LNCaP clone FGC (cell line): ENCODE results near the gene IRAK1.

Experiments
- DNase-seq: peaks from one replicate; pipeline ENCODE4 v3.0.0-alpha.2; 2011; ENCODE audit warnings: low read depth
- H3K4me3 ChIP-seq: 2 replicates; pipeline ENCODE4 v1.5.1; 2011; ENCODE audit warnings: mild to moderate bottlenecking, low read depth, low read length, control low read depth
- CTCF ChIP-seq: IDR thresholded peaks from 2 replicates; pipeline ENCODE4 v1.5.1; 2012; ENCODE audit warnings: mild to moderate bottlenecking; ENCODE audit not compliant: control insufficient read depth, insufficient read depth; ENCODE audit errors: extremely low read depth

Gene IRAK1

GRCh38 chrX:154019633-154020528, at the start of gene IRAK1:
IRAK1 (minus strand) TSS chrX:154019902; CDS start chrX:154019812, 90 bp downstream.
- peak within 1 kb of the TSS; percentile 66 for H3K4me3 ChIP-seq
- peak; percentile 24; the same call in 1 of the 2 replicates for TF ChIP-seq CTCF
- no peak for DNase-seq

- DNase-seq, result no peak
- TF ChIP-seq CTCF, result no peak
- H3K4me3 ChIP-seq, result no peak overlapping the region
Measured at GRCh38 chrX:154068560-154068959, 48.9 kb upstream of the IRAK1 start.

GRCh38 chrX:154064637-154065435, 45.1 kb upstream of the IRAK1 start:
- TF ChIP-seq CTCF, result no peak
- no peak for DNase-seq
- H3K4me3 ChIP-seq, result no peak overlapping the region

- no peak for DNase-seq
- TF ChIP-seq CTCF, result no peak
- H3K4me3 ChIP-seq, result no peak overlapping the region
Measured at GRCh38 chrX:154063234-154063633, 43.5 kb upstream of the IRAK1 start.

GRCh38 chrX:154061801-154062200, 42.1 kb upstream of the IRAK1 start:
- no peak for TF ChIP-seq CTCF
- H3K4me3 ChIP-seq, result no peak overlapping the region
- DNase-seq, result no peak

- TF ChIP-seq CTCF, result no peak
- DNase-seq, result no peak
- H3K4me3 ChIP-seq, result no peak overlapping the region
Measured at GRCh38 chrX:154059729-154060245, 40.1 kb upstream of the IRAK1 start.
